DOHH2 (cell line): ENCODE measurements around the gene SLIT1.

ENCODE experiments used
- EZH2phosphoT487 ChIP-seq: fragments of 200-600 bp; sonication (generic); IDR thresholded peaks from 2 replicates; pipeline ENCODE4 v1.6.1; 2017; ENCODE audit warnings: borderline replicate concordance, mild to moderate bottlenecking, antibody characterized with exemption, low read length, moderate library complexity, mixed read lengths
- TF ChIP-seq, protein P1 (sequence below): fragments of 200-600 bp; sonication (generic); IDR thresholded peaks from one replicate; pipeline ENCODE4 v1.5.1; 2014; ENCODE audit warnings: antibody characterized with exemption, mild to moderate bottlenecking, low read depth, low read length; ENCODE audit not compliant: poor library complexity, severe bottlenecking

DNA sequence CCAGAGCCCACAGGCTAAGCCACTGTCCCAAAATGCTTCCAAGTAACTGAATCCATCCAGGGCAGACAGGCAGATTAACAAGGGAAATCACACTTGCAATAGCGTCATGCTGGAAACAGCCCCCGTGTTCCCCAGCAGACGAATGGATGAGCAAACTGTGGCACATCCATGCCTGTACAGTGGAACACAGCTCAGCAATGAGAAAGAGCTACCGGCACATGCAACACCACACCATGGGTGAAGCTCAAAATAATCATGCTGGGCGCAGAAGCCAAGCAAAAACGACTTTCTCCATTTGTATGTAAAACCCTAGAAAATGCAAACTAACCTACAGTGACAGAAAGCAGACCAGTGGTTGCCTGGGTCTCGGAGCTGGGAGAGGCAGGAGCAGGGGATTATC is 153.1 kb downstream of the SLIT1 start:
- TF ChIP-seq, protein P1, sequence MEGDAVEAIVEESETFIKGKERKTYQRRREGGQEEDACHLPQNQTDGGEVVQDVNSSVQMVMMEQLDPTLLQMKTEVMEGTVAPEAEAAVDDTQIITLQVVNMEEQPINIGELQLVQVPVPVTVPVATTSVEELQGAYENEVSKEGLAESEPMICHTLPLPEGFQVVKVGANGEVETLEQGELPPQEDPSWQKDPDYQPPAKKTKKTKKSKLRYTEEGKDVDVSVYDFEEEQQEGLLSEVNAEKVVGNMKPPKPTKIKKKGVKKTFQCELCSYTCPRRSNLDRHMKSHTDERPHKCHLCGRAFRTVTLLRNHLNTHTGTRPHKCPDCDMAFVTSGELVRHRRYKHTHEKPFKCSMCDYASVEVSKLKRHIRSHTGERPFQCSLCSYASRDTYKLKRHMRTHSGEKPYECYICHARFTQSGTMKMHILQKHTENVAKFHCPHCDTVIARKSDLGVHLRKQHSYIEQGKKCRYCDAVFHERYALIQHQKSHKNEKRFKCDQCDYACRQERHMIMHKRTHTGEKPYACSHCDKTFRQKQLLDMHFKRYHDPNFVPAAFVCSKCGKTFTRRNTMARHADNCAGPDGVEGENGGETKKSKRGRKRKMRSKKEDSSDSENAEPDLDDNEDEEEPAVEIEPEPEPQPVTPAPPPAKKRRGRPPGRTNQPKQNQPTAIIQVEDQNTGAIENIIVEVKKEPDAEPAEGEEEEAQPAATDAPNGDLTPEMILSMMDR = no peak
- no peak for TF ChIP-seq EZH2phosphoT487
